Ovary (tissue), 3 donors: ENCODE measurements around the gene CRIM1.

Experiments
- EP300 ChIP-seq: sonication (generic); formaldehyde crosslinking; IDR thresholded peaks from one replicate; pipeline ENCODE4 v1.6.1; 2017; ENCODE audit warnings: antibody characterized with exemption
- POLR2A ChIP-seq: fragments of 450-650 bp; IDR thresholded peaks from one replicate; pipeline ENCODE4 v1.6.1; 2017; ENCODE audit warnings: antibody characterized with exemption, mild to moderate bottlenecking, moderate library complexity
- TF ChIP-seq, protein P1 (sequence below), 3 donors: fragments of 450-650 bp in 2 of 3; fragments of 200-600 bp in 1 of 3; IDR thresholded peaks; one replicate each; pipeline versions ENCODE4 v1.5.1 to v1.8.0; 2016 to 2022; ENCODE audit warnings: antibody characterized with exemption in 3 of 3, mild to moderate bottlenecking in 1 of 3
- donor health status: DM: no; HTN: no; CAD: no.

- no peak for TF ChIP-seq POLR2A
- TF ChIP-seq, protein P1, sequence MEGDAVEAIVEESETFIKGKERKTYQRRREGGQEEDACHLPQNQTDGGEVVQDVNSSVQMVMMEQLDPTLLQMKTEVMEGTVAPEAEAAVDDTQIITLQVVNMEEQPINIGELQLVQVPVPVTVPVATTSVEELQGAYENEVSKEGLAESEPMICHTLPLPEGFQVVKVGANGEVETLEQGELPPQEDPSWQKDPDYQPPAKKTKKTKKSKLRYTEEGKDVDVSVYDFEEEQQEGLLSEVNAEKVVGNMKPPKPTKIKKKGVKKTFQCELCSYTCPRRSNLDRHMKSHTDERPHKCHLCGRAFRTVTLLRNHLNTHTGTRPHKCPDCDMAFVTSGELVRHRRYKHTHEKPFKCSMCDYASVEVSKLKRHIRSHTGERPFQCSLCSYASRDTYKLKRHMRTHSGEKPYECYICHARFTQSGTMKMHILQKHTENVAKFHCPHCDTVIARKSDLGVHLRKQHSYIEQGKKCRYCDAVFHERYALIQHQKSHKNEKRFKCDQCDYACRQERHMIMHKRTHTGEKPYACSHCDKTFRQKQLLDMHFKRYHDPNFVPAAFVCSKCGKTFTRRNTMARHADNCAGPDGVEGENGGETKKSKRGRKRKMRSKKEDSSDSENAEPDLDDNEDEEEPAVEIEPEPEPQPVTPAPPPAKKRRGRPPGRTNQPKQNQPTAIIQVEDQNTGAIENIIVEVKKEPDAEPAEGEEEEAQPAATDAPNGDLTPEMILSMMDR (IDR thresholded peaks at IDR 0.05), result no peak
- TF ChIP-seq EP300, result no peak
Observed at GRCh38 chr2:36356990-36357846, 1.6 kb downstream of the CRIM1 start.
